ENCODE data around the gene PTGS1. TPM values are rescaled to one million over a fixed set of nuclear protein-coding genes. Genes with fewer than 3 reads are reported as not detected.
"Not testable (repeated sequence)": the region's sequence is repeated elsewhere in the genome, so short reads cannot be mapped to it uniquely, and the experiment has no call there.

The PTGS1 gene
- total RNA-seq, 1 experiment from 2014 or later, result 1.8 TPM

GRCh38 chr9:122355336-122355875, 15.4 kb upstream of the PTGS1 start:
- Histone ChIP-seq H3K4me2 (no peak overlapping the region), H3K9me2 (ENCODE audit: insufficient read depth) (no peaks in the 10 kb centered on the region), H3K27me3 (ENCODE audit: insufficient read depth, low read depth) (no peaks in the 10 kb centered on the region), H3K9me3 (ENCODE audit: insufficient read depth, low read depth) (no peaks in the 10 kb centered on the region), H4K20me1 (ENCODE audit: insufficient read depth) (0 out of 2 replicates have a peak, but pooled peaks cover 3% of the 10 kb centered on the region), H3K4me3 (no peak overlapping the region), H3K27ac (no peak overlapping the region), H3K4me1 (replicated peaks; ENCODE audit: insufficient read depth) (no peaks in the 10 kb centered on the region), H3K79me2 (ENCODE audit: low read depth) (no peaks in the 10 kb centered on the region), H3K36me3 (ENCODE audit: low read depth) (no peaks in the 10 kb centered on the region), H3F3A (ENCODE audit: insufficient read depth, low read depth) (no peaks in the 10 kb centered on the region), H2AFZ (no peak overlapping the region)
- CTCF ChIA-PET, result no interaction called here
- DNase-seq, result no peak
- intact Hi-C loops (cut with micrococcal nuclease; ENCODE audit: unreplicated experiment), result no loop called here
- no TSS peak for BruUV-seq (replicated peaks)
- POLR2A ChIA-PET (ENCODE audit: unreplicated experiment), result no interaction called here
- TF ChIP-seq EZH2 (IDR thresholded peaks at IDR 0.05; ENCODE audit: low read depth), result no peak
- TF ChIP-seq, protein P1, sequence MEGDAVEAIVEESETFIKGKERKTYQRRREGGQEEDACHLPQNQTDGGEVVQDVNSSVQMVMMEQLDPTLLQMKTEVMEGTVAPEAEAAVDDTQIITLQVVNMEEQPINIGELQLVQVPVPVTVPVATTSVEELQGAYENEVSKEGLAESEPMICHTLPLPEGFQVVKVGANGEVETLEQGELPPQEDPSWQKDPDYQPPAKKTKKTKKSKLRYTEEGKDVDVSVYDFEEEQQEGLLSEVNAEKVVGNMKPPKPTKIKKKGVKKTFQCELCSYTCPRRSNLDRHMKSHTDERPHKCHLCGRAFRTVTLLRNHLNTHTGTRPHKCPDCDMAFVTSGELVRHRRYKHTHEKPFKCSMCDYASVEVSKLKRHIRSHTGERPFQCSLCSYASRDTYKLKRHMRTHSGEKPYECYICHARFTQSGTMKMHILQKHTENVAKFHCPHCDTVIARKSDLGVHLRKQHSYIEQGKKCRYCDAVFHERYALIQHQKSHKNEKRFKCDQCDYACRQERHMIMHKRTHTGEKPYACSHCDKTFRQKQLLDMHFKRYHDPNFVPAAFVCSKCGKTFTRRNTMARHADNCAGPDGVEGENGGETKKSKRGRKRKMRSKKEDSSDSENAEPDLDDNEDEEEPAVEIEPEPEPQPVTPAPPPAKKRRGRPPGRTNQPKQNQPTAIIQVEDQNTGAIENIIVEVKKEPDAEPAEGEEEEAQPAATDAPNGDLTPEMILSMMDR (conservative IDR thresholded peaks at IDR 0.05), result no peak

DNA sequence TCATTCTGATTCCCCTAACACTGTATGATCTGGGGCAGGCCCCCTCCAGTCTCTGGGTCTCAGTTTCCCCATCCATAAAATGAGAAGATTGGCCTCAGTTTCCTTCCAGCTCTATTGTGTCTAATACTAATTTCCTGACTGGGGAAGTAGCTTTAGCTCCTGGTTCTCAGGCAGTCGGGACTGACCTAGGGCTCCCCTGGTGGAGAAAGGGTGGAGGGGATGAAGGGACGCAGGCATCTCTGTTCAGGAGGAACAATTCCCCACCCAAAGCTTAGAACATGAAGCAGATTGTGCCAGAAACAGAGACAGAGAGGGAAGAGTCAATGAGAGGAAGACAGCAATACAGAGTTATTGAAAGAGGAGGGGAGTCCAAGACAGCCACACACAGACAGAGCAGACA, 14.2 kb upstream of the PTGS1 start:
- Histone ChIP-seq H3F3A (ENCODE audit: insufficient read depth, low read depth) (no peaks in the 10 kb centered on the region), H3K4me2 (no peak overlapping the region), H4K20me1 (ENCODE audit: insufficient read depth) (no peaks in the 10 kb centered on the region), H3K27me3 (ENCODE audit: insufficient read depth, low read depth) (no peaks in the 10 kb centered on the region), H3K4me3 (no peak overlapping the region), H3K4me1 (replicated peaks; ENCODE audit: insufficient read depth) (no peaks in the 10 kb centered on the region), H2AFZ (no peak overlapping the region), H3K79me2 (ENCODE audit: low read depth) (no peaks in the 10 kb centered on the region), H3K9me3 (ENCODE audit: insufficient read depth, low read depth) (no peaks in the 10 kb centered on the region), H3K36me3 (ENCODE audit: low read depth) (no peaks in the 10 kb centered on the region), H3K27ac (no peak overlapping the region), H3K9me2 (ENCODE audit: insufficient read depth) (no peaks in the 10 kb centered on the region)
- TF ChIP-seq, protein P1 (conservative IDR thresholded peaks at IDR 0.05), result peak; percentile 40; the same call in 1 of the 2 replicates
- no peak for TF ChIP-seq EZH2 (IDR thresholded peaks at IDR 0.05; ENCODE audit: low read depth)
- intact Hi-C loops (cut with micrococcal nuclease; ENCODE audit: unreplicated experiment), result no loop called here
- no peak for DNase-seq
- ChIA-PET CTCF (no interaction called here), POLR2A (ENCODE audit: unreplicated experiment) (no interaction called here)
- BruUV-seq (replicated peaks), result no TSS peak

GRCh38 chr9:122360891-122361290, 9.9 kb upstream of the PTGS1 start:
- ChIA-PET POLR2A (ENCODE audit: unreplicated experiment) (no interaction called here), CTCF (no interaction called here)
- Histone ChIP-seq H4K20me1 (ENCODE audit: insufficient read depth) (no peaks in the 10 kb centered on the region), H2AFZ (no peak overlapping the region), H3F3A (ENCODE audit: insufficient read depth, low read depth) (no peaks in the 10 kb centered on the region), H3K27me3 (ENCODE audit: insufficient read depth, low read depth) (no peaks in the 10 kb centered on the region), H3K36me3 (ENCODE audit: low read depth) (no peaks in the 10 kb centered on the region), H3K79me2 (ENCODE audit: low read depth) (no peaks in the 10 kb centered on the region), H3K4me2 (no peak overlapping the region), H3K9me3 (ENCODE audit: insufficient read depth, low read depth) (no peaks in the 10 kb centered on the region), H3K27ac (no peak overlapping the region), H3K4me1 (replicated peaks; ENCODE audit: insufficient read depth) (no peaks in the 10 kb centered on the region), H3K4me3 (no peak overlapping the region), H3K9me2 (ENCODE audit: insufficient read depth) (no peaks in the 10 kb centered on the region)
- intact Hi-C loops (cut with micrococcal nuclease; ENCODE audit: unreplicated experiment), result no loop called here
- TF ChIP-seq, protein P1 (conservative IDR thresholded peaks at IDR 0.05), result no peak
- no peak for TF ChIP-seq EZH2 (IDR thresholded peaks at IDR 0.05; ENCODE audit: low read depth)
- DNase-seq, result no peak
- no TSS peak for BruUV-seq (replicated peaks)

DNA sequence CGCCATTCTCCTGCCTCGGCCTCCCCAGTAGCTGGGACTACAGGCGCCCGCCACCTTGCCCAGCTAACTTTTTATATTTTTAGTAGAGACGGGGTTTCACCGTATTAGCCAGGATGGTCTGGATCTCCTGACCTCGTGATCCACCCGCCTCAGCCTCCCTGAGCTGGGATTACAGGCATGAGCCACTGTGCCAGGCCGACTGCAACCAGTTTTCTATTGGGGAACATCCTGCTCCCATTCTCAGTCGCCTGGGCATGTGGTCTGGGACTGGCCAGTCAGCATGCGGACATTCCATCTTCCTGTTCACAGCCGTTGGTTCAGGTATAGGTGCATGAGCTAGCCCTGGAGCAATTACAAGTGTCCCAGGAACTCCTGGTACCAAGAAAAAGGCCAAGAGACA, 7.7 kb upstream of the PTGS1 start:
- H3K4me1 ChIP-seq (replicated peaks; ENCODE audit: insufficient read depth); H3K79me2 ChIP-seq (ENCODE audit: low read depth); H3K9me3 ChIP-seq (ENCODE audit: insufficient read depth, low read depth); H3K36me3 ChIP-seq (ENCODE audit: low read depth); POLR2A ChIA-PET (ENCODE audit: unreplicated experiment); DNase-seq; H3K4me2 ChIP-seq; H3K27me3 ChIP-seq (ENCODE audit: insufficient read depth, low read depth); H3F3A ChIP-seq (ENCODE audit: insufficient read depth, low read depth); intact Hi-C loops (cut with micrococcal nuclease; ENCODE audit: unreplicated experiment); H2AFZ ChIP-seq; BruUV-seq (replicated peaks); H3K27ac ChIP-seq; H3K4me3 ChIP-seq; H4K20me1 ChIP-seq (ENCODE audit: insufficient read depth); H3K9me2 ChIP-seq (ENCODE audit: insufficient read depth): not testable (repeated sequence)
- CTCF ChIA-PET, result interaction anchor here (0.6 kb wide), 2 partner anchors 13 to 1012 kb away, joined by 3 read pairs; no protein-coding TSS in a partner anchor
